RWPE2 (cell line): ENCODE results near the gene GSX1.
"Not testable (repeated sequence)": the region's sequence is repeated elsewhere in the genome, so short reads cannot be mapped to it uniquely, and the experiment has no call there.

ENCODE experiments used
- ATAC-seq: fragments of 200-7000 bp; cut with Tn5 transposase; 3 replicates; pipeline ENCODE4 v1.9.1; 2021; ENCODE audit warnings: low read depth
- DNase-seq: peaks from one replicate; pipeline ENCODE4 v3.0.0-alpha.2; 2020; ENCODE audit warnings: low spot score
- H3K27ac ChIP-seq: fragments of 450-650 bp; 2 replicates; pipeline ENCODE4 v1.5.1; 2017; ENCODE audit warnings: mild to moderate bottlenecking; ENCODE audit not compliant: poor library complexity, severe bottlenecking
- H3K27me3 ChIP-seq: fragments of 250-450 bp; sonication (Bioruptor Pico); 2 replicates; pipeline ENCODE4 v1.5.1; 2021; ENCODE audit warnings: mild to moderate bottlenecking, moderate library complexity; ENCODE audit not compliant: insufficient read depth, poor library complexity, severe bottlenecking
- H3K36me3 ChIP-seq: fragments of 250-450 bp; sonication (Bioruptor Pico); 2 replicates; pipeline ENCODE4 v1.5.1; 2020; ENCODE audit warnings: low read depth, mild to moderate bottlenecking, moderate library complexity
- H3K4me1 ChIP-seq: fragments of 250-450 bp; sonication (Bioruptor Pico); 2 replicates; pipeline ENCODE4 v1.5.1; 2021; ENCODE audit warnings: mild to moderate bottlenecking, moderate library complexity; ENCODE audit not compliant: insufficient read depth, poor library complexity, severe bottlenecking
- H3K4me3 ChIP-seq: fragments of 250-450 bp; sonication (Bioruptor Pico); 2 replicates; pipeline ENCODE4 v1.5.1; 2021; ENCODE audit warnings: mild to moderate bottlenecking, moderate library complexity; ENCODE audit not compliant: severe bottlenecking
- H3K9me3 ChIP-seq: fragments of 250-450 bp; sonication (Bioruptor Pico); 2 replicates; pipeline ENCODE4 v1.5.1; 2021; ENCODE audit warnings: mild to moderate bottlenecking, moderate library complexity; ENCODE audit not compliant: severe bottlenecking
- CTCF ChIP-seq: fragments of 450-650 bp; IDR thresholded peaks from one replicate; pipeline ENCODE4 v1.5.1; 2017; ENCODE audit warnings: mild to moderate bottlenecking, moderate library complexity; ENCODE audit not compliant: poor library complexity, severe bottlenecking

Gene GSX1

GRCh38 chr13:27810009-27810408, 17.7 kb downstream of the GSX1 start:
- Histone ChIP-seq H3K27me3 (no peaks in the 10 kb centered on the region), H3K4me1 (peaks cover 10% of the 10 kb centered on the region), H3K27ac (peak overlapping the region; percentile 57), H3K4me3 (no peak overlapping the region), H3K36me3 (no peaks in the 10 kb centered on the region), H3K9me3 (no peaks in the 10 kb centered on the region)
- DNase-seq = no peak
- TF ChIP-seq CTCF = no peak
- ATAC-seq = no peak

GRCh38 chr13:27810461-27810860, 18.2 kb downstream of the GSX1 start:
- H3K27me3 ChIP-seq = no peaks in the 10 kb centered on the region

GRCh38 chr13:27813826-27814225, 21.5 kb downstream of the GSX1 start:
- Histone ChIP-seq H3K36me3 (no peaks in the 10 kb centered on the region), H3K9me3 (no peaks in the 10 kb centered on the region), H3K27ac (no peak overlapping the region), H3K4me1 (peaks cover 7% of the 10 kb centered on the region), H3K27me3 (peaks cover under 1% of the 10 kb centered on the region), H3K4me3 (no peak overlapping the region)
- no peak for TF ChIP-seq CTCF
- ATAC-seq (no peak), DNase-seq (no peak)

More at GRCh38 chr13:27810461-27810860, 18.2 kb downstream of the GSX1 start:
- no peaks in the 10 kb centered on the region for H3K9me3 ChIP-seq
- DNase-seq (no peak), ATAC-seq (no peak)
- peaks cover 10% of the 10 kb centered on the region for H3K4me1 ChIP-seq
- no peak for TF ChIP-seq CTCF
- H3K36me3 ChIP-seq = no peaks in the 10 kb centered on the region
- no peak overlapping the region for H3K4me3 ChIP-seq
- H3K27ac ChIP-seq = no peak overlapping the region

- H3K36me3 ChIP-seq, H3K4me3 ChIP-seq, H3K27ac ChIP-seq, H3K9me3 ChIP-seq, DNase-seq, H3K4me1 ChIP-seq, ATAC-seq: not testable (repeated sequence)
- peaks cover 41% of the 10 kb centered on the region for H3K27me3 ChIP-seq
Observed at GRCh38 chr13:27817832-27818231, 25.5 kb downstream of the GSX1 start.

- H3K27me3 ChIP-seq = peaks cover 61% of the 10 kb centered on the region
- ATAC-seq = no peak
- no peak for TF ChIP-seq CTCF
- DNase-seq = no peak
- H3K36me3 ChIP-seq = no peaks in the 10 kb centered on the region
- H3K27ac ChIP-seq = no peak overlapping the region
- H3K9me3 ChIP-seq = no peaks in the 10 kb centered on the region
- no peak overlapping the region for H3K4me3 ChIP-seq
- no peaks in the 10 kb centered on the region for H3K4me1 ChIP-seq
Observed at GRCh38 chr13:27820524-27821482, 28.5 kb downstream of the GSX1 start.
